Activated T-helper 1 cell treated with anti-CD3 and anti-CD28 coated beads, Interleukin-12 subunit alpha, Interleukin-12 subunit beta, Interleukin-2, Interleukin-4 antibody, amounts not matched to agents 30 ng/mL and 10 ng/mL and 1 ng/mL, durations not matched to agents 14 hours and 24 hours and 36 hours (primary cell): Measurements from ENCODE around the gene SF3B4. TPM values are rescaled to one million over a fixed set of nuclear protein-coding genes. Genes with fewer than 3 reads are reported as not detected.

ENCODE experiments used
- DNase-seq: peaks from one replicate; pipeline ENCODE4 v3.0.0; 2021; ENCODE audit warnings: low spot score
- H3K27ac Mint-ChIP-seq: one replicate; pipeline ENCODE4 v1.8.0; 2021; ENCODE audit warnings: mild to moderate bottlenecking, mixed read lengths
- H3K27me3 Mint-ChIP-seq: one replicate; pipeline ENCODE4 v1.8.0; 2022; ENCODE audit warnings: mild to moderate bottlenecking, moderate library complexity, mixed read lengths; ENCODE audit not compliant: insufficient read depth
- H3K36me3 Mint-ChIP-seq: one replicate; pipeline ENCODE4 v1.8.0; 2021; ENCODE audit warnings: low read depth, mixed read lengths
- H3K4me1 Mint-ChIP-seq: one replicate; pipeline ENCODE4 v1.8.0; 2021; ENCODE audit warnings: low read depth, mixed read lengths
- H3K4me3 Mint-ChIP-seq: one replicate; pipeline ENCODE4 v1.8.0; 2021; ENCODE audit warnings: mild to moderate bottlenecking, moderate library complexity, mixed read lengths
- H3K9me3 Mint-ChIP-seq: one replicate; pipeline ENCODE4 v1.8.0; 2021; ENCODE audit warnings: mixed read lengths
- intact Hi-C: fragments of 100-400 bp; cut with micrococcal nuclease; formaldehyde crosslinking; loops from one replicate; pipeline ENCODE4 v1.15.1; 2024
- total RNA-seq: library from RNA; stranded (reverse); gene quantifications from 2 replicates; pipeline ENCODE4 v1.2.3, GENCODE V29; 2022

SF3B4 gene
- total RNA-seq, 1 donor from 2014 or later = 125 TPM

DNA sequence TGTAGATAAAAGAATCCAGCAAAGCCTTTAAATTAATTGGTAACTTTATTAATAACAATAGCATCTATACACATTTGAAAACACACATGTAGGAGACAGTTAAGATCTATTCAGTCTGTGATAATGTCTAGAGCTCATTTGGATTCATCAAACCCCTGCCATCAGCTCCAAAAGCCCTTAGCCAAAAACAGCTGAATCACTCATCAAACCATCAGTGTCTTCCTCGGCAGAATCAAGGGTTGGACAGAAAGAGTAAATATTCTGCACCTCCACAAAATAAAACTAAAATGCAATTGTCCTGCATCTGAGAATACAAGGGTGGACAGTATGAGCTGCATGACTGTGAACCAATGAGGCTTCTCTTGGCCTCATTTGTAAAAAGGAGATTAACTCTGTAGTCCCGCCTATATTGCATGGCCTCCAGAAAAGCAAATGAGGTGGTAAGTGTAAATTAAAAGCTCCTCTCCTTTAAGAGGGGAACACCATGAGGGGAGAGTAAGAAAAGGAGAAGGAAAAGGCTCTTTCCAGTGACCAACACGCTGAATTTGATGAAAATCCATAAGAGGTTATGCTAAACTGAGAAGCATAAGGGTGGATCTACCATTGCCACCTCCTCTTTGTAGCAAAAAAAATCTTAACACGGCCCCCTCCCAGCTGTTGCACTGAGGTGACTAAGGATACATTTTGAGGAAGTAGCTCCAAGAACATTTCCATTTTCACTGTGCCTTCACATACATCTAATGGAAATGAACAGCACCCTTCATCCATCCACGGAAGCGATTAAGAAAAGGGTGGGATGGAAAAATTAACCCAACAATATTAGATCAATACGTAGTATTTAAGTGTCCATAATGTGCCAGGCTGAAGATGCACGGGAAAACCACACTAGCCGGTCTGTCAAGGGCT, 42.9 kb downstream of the SF3B4 start:
- no peak overlapping the region for H3K4me3 Mint-ChIP-seq
- DNase-seq = no peak
- peaks cover 18% of the 10 kb centered on the region for H3K4me1 Mint-ChIP-seq

DNA sequence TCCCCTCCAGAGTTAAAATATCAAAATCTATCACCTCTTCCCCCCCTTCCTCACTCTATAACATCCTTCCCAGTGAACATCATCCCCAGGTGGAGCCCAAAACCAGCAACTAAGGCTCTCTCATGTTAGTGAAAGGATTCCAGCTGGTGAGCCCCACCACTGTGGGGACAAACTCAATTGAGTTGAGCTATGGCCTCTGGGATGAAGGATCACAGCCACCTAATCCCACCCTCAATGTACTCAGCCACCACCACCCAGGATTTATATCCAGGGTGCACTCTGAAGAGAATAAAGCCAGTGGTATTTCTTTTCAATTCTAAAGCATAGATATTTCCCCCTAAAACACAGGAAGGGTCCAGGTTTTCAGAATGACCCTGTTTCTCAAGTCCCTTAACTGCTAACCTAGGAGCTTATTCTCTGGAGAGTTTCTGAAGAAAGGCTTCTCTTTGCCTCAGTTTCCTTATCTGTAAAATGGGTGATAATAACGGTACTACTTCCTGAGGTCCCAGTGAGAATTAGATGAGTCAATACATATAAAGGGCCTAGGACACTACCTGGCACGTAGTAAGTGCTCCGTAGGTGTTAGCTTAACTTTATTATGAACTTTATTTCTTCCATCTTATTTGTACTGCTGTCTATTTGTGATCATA, 43.9 kb downstream of the SF3B4 start:
- intact Hi-C loops = no loop called here
- DNase-seq = no peak
- Mint-ChIP-seq H3K27ac (peak overlapping the region; percentile 49), H3K4me1 (peaks cover 27% of the 10 kb centered on the region), H3K4me3 (peak overlapping the region; percentile 44), H3K36me3 (peaks cover 3% of the 10 kb centered on the region), H3K9me3 (no peaks in the 10 kb centered on the region), H3K27me3 (no peaks in the 10 kb centered on the region)

More for the DNA sequence above, 42.9 kb downstream of the SF3B4 start:
- H3K36me3 Mint-ChIP-seq = peaks cover 1% of the 10 kb centered on the region
- no peaks in the 10 kb centered on the region for H3K27me3 Mint-ChIP-seq
- H3K27ac Mint-ChIP-seq = no peak overlapping the region
- H3K9me3 Mint-ChIP-seq = no peaks in the 10 kb centered on the region
- intact Hi-C loops = no loop called here

DNA sequence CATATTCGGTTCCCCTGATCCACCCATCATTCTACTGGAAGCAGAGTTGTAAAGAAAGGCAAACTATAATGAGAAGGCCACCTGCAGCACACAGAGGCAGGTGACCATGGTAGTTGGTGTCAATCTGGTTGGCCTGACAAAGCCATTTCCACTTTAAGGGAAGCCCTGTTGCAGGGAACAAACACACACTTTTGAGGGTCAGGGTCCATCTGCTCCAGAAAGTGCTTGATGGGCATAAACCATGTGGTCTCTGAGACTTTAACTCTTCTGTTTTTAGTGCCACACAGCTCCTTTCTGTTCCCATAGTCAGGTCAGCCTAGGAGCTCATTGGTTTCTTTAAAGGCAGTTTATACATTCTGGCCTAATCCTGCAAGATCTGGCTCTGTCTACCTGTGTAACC, 45.7 kb downstream of the SF3B4 start:
- intact Hi-C loops = no loop called here
- Mint-ChIP-seq H3K27me3 (no peaks in the 10 kb centered on the region), H3K27ac (no peak overlapping the region), H3K9me3 (no peaks in the 10 kb centered on the region), H3K36me3 (peaks cover 3% of the 10 kb centered on the region), H3K4me1 (peaks cover 27% of the 10 kb centered on the region), H3K4me3 (no peak overlapping the region)
- DNase-seq = no peak

DNA sequence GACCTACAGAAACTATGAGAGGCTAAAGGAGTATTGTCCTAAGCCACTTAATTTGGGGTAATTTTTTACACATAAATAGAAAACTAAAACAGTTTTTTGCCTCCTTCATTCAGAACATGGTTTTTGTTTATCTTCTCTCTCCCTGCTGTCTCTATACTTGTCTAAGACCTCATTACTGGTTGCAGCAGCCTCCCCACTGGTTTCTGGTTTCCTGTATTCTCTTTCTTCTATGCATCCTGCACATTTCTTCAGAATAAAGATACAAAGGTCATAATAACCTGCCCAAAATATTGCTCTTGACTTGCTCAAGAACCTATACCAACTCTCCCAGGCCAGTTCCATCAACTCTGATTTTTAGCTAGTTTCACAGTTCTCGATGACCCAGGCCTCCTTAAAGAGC, 48.0 kb downstream of the SF3B4 start:
- peaks cover 3% of the 10 kb centered on the region for H3K36me3 Mint-ChIP-seq
- no peaks in the 10 kb centered on the region for H3K9me3 Mint-ChIP-seq
- H3K4me3 Mint-ChIP-seq = peak overlapping the region; percentile 38
- intact Hi-C loops = no loop called here
- H3K27me3 Mint-ChIP-seq = no peaks in the 10 kb centered on the region
- DNase-seq = no peak
- peaks cover 27% of the 10 kb centered on the region for H3K4me1 Mint-ChIP-seq
- peak overlapping the region; percentile 64 for H3K27ac Mint-ChIP-seq

DNA sequence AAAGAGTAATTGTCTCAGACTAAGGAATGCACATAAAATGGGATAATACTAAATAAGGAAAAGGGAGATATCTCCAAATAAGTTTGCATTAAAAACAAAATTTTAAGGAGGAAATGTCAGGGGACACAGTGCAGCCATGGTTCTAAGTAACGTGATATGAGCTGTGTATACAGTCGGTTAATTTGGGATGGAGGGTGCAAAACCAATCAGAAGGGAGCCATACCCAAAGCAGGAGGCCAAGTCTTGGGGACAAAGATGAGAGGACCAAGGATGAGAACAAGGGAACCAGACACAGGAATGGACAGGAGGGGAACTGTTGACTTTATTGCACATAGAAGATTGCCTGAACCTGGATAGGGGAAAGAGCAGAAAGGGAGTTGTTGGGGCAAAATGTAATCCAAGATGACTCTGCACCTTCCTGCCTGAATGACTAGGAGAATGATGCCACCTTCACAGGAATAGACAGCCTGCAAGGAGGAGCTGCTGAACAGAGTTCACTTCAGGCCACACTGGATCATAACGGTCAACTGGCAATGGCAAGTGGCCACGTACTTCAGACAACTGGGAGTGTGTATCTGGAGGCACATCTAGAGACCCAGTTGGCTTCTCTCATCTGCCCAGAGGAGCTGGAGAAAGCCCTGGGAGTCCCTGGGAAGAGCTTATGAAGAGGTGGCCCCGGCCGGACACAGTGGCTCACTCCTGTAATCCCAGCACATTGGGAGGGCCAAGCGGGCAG, 50.2 kb downstream of the SF3B4 start:
- no peak overlapping the region for H3K4me3 Mint-ChIP-seq
- no peaks in the 10 kb centered on the region for H3K27me3 Mint-ChIP-seq
- intact Hi-C loops = no loop called here
- no peaks in the 10 kb centered on the region for H3K9me3 Mint-ChIP-seq
- H3K4me1 Mint-ChIP-seq = peaks cover 26% of the 10 kb centered on the region
- no peak overlapping the region for H3K27ac Mint-ChIP-seq
- no peak for DNase-seq
- peaks cover 3% of the 10 kb centered on the region for H3K36me3 Mint-ChIP-seq

Other genes with a start within 250 kb of the SF3B4 start
- not detected in 2 replicates for gene FCGR1A, start 145.1 kb downstream of the SF3B4 start, total RNA-seq
- gene BOLA1, start 28.2 kb downstream of the SF3B4 start, total RNA-seq = 23.9 and 24.3 TPM in 2 replicates
- gene SV2A, start 10.0 kb downstream of the SF3B4 start, total RNA-seq = 17.3 and 18.6 TPM in 2 replicates
- 5.6 and 8.5 TPM in 2 replicates for gene MTMR11, start 9.1 kb upstream of the SF3B4 start, total RNA-seq
- 41.1 and 41.8 TPM in 2 replicates for gene OTUD7B, start 82.9 kb upstream of the SF3B4 start, total RNA-seq
- gene VPS45, start 140.0 kb upstream of the SF3B4 start, total RNA-seq = 25.9 and 30.2 TPM in 2 replicates
- 27.1 and 35.4 TPM in 2 replicates for gene PLEKHO1, start 222.1 kb upstream of the SF3B4 start, total RNA-seq